NCI-H226 (cell line): ENCODE measurements around the gene ATP4B.
"Not testable (repeated sequence)": the region's sequence is repeated elsewhere in the genome, so short reads cannot be mapped to it uniquely, and the experiment has no call there.

ENCODE experiments used
- DNase-seq: peaks from one replicate; pipeline ENCODE4 v3.0.0-alpha.2; 2015

Gene ATP4B

DNA sequence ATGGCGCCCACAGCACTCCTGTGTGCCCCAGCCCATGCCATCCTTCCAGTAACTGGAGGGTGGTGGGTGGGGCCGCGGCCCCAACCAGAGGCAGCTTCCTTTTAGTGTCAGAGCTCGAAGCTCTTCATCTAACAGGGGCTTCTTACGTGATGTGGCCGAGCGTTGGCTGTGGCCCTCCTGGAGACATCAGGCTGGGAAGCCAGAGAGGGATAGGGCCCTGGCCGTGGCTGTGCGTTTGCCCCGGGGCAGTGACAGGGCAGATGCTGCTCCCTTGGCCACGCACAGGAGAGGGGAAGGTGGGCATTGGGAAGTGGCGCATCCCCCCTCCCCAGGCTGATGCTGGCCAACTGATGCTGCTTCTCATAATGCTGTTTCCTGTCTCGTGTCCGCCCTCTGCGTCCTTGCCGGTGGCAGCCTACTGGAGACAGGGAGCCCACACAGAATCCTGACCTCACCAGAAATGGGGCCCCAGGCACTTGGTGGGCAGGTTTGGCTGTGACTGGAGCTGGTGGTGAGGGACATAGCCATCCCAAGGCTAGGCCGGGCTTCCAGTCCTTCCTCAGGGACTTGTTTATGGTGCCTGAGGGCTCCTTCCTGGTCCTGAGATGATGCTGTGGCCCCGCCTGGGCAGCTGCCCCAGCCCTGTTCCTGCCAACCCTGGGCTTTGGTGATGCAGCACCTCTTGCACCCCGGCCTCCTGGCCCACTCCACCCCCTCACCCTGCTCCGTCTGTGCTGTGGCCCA, 34.3 kb downstream of the ATP4B start:
- no peak for DNase-seq

DNA sequence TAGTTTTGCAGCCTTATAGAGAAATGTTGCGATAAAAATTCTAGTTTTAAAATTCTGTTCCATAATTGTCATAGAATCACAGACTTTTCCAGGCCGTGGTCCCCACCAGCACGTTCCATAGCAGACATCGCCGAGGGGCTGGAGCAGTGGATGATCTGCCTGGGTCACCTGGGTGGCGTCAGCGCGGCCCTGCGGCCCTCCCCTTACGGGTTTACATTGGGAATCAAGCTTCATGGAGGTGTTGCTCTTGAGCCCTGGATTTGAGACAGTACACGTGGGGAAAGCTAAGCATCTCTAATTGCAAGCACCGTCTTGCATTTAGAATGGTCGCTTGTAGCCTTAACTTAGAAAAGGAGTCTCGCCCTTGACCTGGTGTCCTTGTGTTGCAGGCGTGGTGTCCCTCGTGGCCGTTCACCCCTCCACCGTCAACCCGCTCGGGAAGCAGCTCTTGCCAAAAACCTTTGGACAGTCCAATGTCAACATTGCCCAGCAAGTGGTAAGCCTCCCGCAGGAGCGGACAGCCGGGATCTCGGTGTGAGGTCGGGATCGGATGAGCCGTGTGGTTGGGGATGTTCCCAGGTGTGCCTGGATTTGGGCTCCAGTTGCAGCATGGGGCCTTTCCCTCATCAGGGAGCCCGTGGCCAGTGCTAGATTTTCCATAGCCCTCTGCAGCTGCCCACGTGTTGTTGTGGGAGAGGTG, 35.1 kb downstream of the ATP4B start:
- DNase-seq, result no peak

DNA sequence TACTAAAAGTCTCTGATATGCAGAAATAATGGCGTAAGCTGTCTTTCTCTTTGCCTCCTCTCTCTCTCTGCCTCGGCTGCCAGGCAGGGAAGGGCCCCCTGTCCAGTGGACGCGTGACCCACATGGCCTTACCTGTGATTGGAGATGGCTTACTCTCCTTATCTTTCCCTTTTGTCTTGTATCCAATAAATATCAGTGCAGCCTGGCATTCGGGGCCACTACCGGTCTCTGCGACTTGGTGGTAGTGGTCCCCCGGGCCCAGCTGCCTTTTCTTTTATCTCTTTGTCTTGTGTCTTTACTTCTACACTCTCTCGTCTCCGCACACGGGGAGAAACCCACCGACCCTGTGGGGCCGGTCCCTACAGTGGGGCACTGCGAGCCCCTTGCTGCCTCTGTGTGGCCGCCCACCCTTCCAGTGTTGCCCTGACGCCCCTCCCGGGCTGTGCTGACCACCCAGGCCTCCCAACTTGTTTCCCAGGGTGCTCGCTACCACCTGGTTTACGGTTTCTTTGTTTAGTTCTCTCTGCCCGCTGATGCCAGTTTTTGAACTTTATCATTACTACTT, 35.9 kb downstream of the ATP4B start:
- not testable (repeated sequence) for DNase-seq

DNA sequence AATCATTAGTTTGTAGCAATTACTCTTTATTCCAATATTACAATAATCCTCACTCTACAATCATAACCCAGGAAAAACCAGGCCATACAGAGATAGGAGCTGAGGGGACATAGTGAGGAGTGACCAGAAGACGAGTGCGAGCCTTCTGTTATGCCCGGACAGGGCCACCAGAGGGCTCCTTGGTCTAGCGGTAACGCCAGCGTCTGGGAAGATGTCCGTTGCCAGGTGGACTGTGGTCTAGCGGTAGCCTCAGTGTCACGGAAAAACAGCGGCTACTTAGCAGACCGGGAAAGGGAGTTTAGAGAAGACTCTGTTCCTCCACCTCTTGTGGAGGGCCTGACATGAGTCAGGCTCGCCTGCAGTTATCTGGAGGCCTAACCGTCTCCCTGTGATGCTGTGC, 36.5 kb downstream of the ATP4B start:
- not testable (repeated sequence) for DNase-seq

DNA sequence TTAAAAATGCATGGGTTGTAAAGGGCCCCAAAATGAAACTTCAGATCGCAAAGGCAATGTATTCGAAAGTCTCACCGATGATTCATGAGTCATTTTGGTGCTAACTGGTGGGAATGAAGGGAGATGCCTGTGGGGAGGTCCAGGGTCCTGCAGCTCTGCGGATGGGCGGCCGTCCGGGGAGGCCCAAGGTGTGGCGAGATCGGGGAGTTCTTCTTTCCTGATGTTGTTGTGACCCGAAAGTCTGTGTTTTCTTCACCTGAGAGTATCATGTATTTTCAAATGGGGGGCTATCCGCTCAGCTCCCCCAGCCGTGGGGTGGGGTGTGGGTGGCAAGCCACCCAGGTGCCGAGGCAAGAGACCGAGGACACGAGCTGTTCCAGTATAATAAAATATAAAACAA, 37.0 kb downstream of the ATP4B start:
- DNase-seq, result no peak

DNA sequence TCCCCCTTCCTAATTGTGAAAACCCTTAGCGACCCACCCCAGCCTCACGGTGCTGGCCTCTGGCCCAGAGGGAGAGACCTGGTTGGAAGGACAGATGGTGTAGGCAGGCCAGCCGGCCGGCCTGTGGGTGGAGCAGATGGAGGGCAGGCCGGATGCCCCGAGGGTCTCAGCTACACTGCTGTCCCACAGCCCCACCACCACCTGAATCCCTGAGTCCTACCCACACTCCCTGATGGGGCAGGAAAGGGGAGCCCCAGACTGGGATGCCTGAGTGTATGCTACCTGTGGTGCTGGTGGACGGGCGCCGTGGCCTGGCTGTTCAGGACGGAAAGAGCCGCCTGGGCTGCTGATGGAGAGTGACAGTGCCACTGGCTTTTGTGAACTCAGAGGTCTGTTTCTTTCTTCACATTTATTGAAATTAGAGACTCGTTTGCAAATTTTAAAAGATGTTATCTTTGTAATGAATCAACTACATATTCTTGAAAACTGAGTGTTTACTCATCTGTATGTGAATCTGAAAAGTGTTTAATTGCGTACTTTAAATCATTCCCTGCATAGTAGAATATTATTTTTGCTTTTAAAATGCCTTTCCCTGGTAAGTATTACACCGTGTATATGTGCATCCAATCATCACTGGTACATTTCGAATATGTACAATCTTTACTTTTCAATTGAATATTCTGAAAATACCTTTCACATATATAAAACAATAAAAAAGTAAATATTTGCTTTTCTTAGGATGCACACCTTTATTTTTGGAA, 37.8 kb downstream of the ATP4B start:
- DNase-seq, result no peak

DNA sequence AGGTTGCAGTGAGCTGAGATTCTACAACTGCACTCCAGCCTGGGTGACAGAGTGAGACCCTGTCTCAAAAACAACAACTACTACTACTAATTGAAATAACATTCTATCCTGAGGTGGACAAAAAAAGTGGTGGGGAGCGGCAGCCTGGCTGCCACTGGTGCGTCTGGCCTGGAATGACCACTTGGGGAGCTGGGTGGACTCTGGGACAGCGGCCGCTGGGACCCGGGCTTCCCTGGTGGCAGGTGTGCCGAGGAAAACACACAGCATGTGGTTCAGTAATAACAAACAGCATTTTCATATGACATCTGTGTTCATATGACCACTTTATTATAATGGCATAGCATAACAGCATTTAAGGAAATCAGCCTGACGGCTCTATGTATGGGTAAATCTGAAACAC, 39.5 kb downstream of the ATP4B start:
- DNase-seq, result no peak

DNA sequence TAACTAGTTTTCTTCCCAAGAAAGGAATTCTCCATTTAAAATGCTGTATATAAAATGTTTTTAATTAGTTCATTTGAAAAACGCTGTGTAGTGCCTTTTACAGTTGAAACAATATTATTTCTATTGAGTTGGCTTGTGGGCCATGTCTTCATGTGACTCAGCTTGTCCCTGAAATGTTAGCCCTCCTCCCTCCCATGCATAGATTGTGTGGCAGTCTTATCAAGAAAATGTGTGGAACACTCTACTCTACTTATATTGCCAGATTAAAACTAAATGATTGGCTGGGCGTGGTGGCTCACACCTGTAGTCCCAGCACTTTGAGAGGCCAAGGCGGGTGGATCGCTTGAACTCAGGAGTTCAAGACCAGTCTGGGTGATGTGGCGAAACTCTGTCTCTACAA, 40.0 kb downstream of the ATP4B start:
- DNase-seq, result no peak

DNA sequence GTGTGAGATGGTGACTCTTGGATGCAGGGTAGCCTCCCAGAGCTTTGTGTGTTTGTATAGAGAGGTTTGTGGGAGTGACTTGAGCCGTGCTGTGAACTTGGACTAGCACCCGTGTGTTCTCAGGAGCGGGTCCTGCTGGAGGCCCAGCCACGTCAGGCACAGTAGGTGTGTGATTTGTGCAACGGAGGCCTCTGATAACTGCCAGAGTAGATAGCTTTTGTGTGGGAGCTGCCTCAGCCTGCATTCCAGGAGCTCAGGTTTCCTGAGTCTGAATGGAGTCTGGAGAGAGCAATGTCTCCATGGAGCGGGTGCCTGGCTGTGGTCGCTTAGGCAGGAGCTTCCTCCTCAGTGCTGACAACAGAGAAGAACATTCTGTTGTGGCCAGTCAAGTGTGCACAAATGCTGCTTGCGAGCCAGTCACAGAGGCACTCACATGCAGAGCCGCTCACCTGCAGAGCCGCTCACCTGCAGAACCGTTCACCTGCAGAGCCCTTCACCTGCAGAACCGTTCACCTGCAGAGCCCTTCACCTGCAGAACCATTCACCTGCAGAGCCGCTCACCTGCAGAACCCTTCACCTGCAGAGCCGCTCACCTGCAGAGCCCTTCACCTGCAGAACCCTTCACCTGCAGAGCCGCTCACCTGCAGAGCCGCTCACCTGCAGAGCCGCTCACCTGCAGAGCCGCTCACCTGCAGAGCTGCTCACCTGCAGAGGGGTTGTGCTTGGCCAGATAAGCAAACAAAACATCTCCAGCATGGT, 40.8 kb downstream of the ATP4B start:
- peak; percentile 97 for DNase-seq

DNA sequence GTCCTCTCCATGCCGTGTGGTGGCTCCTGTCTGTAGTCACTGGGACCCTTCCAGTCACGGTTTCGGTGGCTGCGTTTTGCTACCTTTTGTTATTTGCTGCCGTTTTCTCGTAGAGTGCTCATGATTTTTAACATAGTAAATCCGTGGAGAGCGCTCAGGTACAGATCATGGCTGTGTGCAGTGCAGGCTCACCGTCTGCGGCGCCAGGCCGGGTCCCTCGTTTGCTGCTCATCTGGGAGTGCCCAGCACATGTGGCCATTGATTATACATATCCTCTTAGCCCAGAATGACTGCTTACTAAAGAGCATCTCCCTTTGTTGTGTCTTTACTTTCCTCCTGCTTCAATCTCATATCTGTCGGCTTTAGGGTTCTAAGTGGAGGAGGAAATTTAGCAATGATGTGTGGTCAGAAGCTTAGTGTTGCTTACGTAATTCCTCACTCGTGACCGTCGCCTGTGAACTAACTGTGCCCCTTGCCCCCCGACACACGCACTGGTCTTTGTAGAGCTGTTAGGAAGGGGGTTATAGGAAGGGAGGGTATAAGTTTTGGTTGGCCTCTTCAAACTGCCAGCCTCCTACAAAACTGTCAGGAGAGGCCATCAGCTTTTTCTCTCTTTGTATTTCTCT, 41.6 kb downstream of the ATP4B start:
- peak; percentile 59 for DNase-seq

DNA sequence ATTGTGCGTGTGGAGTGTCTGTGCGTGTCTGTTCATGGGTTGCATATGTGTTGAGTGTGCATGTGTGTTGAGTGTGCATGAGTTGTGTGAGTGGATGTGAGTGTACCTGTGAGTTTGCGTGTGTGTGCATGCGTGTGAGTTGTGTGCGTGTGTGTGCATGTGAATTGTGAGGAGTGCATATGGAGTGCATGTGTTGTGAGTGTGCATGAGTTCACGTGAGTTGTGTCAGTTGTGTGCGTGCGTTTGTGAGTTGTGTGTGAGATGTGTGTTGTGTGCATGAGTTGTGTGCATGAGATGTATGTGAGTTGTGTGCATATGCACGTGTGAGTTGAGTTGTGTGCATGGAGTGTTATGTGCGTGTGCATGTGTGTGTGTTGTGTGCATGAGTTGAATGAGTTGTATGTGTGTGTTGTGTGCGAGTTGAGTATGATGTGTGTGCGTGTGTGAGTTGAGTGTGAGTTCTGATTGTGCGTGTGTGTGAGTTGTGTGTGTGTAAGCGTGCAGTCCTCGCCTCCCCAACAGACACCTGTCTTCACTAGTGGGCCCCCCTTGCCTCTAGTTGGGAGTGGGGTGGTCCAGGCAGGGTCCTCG, 44.1 kb downstream of the ATP4B start:
- no peak for DNase-seq

DNA sequence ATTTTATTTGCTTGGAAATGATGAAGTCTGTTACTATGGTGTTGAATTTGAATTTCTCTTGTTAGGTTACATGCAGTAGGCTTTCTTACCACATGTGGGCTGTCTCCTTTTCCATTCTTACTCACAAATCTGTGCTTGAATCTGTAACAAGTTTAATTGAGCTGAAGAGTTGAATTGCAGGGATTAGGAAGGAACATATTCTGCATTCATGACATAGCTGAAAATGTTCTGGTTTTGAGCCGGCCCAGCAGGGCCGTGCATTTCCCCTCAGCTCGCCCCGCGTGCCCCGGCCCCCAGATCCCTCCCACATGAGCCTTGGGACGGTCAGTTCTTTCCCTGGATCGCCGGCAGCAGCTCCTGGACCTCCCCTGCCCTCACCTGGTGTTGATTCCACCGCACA, 45.4 kb downstream of the ATP4B start:
- DNase-seq, result no peak

DNA sequence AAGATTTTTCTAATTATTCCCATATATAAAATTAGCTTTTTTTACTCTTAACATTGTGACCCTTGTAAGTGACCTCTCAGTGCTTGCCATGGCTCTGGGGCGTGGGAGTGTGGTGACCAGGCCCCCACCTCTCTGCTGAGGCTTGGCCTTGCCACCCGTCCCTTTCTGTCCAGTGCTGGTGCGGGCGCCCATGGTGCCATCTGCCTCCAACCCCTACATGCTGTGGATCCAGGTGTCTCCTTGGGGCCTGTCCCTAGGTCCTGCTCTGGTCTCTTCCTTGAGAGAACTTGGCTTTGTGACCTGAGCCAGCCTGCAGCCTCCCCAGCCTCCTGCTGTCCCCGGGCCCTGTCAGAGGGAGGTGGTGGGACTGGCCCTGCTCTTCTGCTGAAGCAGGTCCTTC, 46.0 kb downstream of the ATP4B start:
- DNase-seq, result no peak

DNA sequence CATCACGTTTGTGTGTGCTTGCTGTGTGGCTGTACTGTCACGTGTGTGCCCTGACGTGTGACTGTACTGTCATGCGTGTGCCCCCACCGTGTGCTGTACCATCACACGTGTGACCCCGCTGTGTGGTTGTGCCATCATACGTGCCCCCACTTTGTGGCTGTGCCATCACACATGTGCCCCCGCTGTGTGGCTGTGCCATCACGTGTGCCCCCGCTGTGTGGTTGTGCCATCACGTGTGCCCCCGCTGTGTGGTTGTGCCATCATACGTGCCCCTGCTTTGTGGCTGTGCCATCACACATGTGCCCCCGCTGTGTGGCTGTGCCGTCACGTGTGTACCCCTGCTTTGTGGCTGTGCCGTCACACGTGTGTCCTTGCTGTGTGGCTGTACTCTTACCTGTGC, 47.7 kb downstream of the ATP4B start:
- DNase-seq, result no peak

DNA sequence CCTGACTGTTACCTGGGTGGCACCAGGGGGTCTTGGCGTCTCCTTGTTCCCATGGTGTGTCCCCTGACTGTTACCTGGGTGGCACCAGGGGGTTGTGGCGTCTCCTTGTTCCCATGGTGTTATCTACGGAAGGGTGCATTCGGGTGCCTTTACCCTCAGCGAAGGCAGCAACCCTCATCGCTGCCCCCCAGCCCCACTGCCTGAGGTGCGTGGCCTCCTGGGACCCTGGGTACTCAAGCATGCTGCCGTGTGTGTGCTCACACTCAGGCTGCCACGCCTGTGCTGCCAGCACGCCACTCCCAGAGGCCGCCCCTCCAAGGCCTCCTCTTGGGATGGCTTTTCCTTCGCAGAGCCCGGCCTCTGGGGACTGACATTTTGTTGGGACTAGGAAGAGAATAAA, 48.4 kb downstream of the ATP4B start:
- DNase-seq, result no peak

DNA sequence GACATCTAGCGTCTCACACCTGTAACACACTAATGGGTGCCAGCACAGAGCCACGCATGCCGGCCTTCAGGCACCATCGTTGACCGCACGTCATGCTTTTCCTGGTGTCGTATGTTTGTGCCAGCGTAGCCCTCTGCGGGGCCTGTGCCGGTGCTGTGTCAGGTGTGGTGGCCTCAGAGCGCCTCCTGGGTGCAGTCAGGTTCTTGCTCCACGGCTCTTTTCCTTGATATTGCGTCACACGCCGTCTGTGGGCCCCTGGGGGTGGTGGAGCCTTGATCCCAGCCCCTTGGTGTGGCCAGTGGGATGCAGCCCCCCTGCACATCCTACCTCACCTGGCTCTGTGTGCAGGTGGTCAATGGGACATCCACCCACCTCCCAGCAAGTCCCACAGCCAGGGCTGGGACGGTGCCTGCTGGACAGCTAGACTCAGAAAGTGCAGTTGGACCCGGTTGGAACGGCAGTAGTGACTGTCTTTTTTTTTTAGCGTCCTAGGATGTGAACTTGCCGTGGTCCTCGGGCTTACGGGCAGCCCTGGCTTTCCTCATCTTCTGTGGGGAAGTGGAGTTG, 48.9 kb downstream of the ATP4B start:
- DNase-seq, result no peak

DNA sequence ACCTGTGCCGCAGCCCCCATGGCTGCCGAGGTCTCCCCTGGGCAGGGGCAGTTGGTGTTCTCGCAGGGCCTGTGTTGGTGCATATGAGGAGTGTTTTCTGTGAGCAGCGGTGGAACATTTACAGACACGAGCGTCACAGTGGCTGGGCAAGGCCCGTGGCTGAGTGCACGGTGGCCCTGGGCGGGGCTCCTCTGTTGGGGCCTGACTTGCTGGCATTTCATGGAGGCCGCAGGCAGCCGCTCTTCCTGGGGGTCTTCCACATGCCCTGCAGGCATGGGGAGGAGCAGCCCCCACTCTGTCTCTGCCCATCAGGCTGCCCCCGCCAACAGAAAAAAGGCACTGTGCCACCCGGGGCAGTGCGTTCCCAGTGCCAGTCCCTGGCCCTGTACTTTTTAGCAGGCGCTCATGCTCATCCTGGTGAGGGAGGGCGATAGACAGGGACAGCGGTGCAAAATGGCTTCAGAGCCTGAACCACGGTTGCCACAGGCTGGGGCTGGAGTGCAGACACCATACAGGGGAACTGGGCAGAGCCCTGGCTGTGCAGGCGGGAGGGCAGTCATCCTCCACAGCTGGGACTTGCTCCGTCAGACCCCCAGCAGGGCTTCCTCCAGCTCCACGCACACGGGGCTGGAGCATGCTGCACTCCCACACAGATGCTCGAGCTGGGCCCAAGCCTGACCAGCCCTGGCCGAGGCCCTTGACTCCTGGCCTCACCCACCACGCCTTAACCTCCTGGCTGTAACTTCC, 49.9 kb downstream of the ATP4B start:
- DNase-seq, result no peak

DNA sequence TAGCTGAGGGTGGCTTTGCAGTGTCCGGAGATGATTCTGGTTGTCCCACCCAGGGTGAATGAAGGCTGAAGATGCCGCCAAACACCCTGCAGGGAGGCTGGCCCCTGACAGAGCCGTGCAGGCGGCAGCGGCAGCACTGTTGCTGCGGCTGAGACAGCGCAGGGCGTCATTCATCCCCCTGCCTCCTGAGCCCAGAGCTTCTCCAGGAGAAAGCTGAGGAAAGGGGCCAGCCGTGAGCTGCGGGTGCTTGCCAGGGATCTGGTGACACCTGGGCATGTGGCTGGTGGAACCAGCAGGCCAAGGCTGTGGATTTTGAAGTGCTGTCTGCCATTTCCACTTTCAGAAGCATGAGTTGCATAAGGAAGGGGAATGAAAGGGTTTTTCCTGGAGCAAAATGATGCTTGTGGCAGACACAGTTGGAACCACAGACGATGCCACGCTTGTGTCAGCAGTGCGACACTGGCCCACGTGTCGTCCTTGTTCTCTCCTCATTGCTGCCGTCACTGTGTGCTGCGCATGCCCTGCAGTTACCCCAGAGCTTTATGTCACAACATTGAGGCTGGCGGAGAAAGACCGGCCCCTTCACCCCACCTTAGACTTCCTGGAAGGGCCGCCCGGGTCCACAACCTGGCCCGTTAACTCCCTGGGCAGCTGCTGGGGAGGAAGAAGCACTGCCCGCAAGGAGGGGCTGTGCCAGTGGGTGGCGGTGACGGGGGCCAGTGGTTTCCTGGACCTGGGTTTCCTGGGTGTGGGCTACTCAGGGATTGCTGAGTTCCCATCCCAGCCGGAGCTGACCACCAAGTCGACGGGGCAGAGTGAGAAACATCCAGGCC, 50.7 kb downstream of the ATP4B start:
- DNase-seq, result no peak

DNA sequence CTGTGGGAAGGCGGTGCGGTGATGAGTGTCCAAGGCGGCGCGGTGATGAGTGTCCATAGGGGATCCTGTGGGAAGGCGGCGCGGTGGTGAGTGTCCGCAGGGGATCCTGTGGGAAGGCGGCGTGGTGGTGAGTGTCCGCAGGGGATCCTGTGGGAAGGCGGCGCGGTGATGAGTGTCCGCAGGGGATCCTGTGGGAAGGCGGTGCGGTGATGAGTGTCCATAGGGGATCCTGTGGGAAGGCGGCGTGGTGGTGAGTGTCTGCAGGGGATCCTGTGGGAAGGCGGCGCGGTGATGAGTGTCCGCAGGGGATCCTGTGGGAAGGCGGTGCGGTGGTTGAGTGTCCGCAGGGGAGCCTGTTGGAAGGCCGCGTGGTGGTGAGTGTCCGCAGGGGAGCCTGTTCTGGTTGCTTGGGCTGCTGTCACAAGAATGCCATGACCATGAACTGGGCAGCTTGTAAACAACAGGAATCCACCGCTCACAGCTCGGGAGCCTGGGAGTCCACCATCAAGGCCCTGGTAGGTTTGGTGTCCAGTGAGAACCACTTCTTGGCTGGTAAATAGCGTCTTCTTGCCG, 52.0 kb downstream of the ATP4B start:
- DNase-seq, result no peak

DNA sequence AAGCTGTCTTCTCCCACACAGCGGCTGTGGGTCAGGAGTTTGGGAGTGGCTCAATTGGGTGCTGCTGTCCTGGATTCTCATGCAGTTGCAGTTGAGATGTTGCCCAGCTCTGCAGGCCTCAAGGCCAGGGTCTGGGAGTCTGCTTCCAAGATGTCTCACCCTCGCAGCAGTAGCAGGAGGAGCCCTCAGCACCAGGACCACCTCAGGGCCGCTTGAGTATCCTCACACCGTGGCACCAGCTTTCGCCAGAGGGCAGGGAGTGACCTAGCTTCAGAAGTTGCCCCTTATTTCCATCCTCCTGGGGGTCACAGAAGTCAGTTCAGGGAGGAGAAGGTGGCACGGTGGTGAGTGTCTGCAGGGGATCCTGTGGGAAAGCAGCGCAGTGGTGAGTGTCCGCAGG, 52.5 kb downstream of the ATP4B start:
- DNase-seq, result no peak
